Upper lobe of left lung (tissue), 4 donors: ENCODE measurements around the gene NATD1.

Experiments used
- POLR2A ChIP-seq, 4 donors: fragments of 450-650 bp; IDR thresholded peaks; one replicate each; pipeline ENCODE4 v1.5.1; 2016 to 2017; ENCODE audit warnings: antibody characterized with exemption in 4 of 4, mild to moderate bottlenecking in 2 of 4
- TF ChIP-seq, protein P1 (sequence below), 6 experiments: fragments of 450-650 bp in 4 of 6; fragments of 200-600 bp in 2 of 6; sonication (generic) in 2 of 6; IDR thresholded peaks; one replicate each; pipeline ENCODE4 v1.5.1; 2016 to 2019; ENCODE audit warnings: antibody characterized with exemption in 6 of 6

DNA sequence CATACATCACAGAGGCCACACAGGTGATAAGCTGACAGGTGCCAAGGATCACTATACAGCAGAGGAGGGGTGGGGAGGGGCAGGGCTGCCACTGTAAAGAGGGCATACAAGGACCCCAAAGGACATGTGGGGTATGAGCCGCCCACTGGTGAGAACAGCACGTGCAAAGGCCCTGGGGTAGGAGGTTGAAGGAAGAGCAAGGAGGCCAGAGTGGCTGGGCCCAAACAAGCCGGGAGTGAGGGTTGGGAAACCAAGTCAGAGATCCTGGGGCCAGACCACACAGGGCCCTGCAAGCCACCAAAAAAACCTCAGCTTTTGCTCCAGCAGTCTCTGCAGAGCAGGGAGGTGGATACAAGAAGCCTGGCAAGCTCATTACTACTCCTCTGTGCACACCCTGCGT is 6.5 kb downstream of the NATD1 start:
- TF ChIP-seq, protein P1, sequence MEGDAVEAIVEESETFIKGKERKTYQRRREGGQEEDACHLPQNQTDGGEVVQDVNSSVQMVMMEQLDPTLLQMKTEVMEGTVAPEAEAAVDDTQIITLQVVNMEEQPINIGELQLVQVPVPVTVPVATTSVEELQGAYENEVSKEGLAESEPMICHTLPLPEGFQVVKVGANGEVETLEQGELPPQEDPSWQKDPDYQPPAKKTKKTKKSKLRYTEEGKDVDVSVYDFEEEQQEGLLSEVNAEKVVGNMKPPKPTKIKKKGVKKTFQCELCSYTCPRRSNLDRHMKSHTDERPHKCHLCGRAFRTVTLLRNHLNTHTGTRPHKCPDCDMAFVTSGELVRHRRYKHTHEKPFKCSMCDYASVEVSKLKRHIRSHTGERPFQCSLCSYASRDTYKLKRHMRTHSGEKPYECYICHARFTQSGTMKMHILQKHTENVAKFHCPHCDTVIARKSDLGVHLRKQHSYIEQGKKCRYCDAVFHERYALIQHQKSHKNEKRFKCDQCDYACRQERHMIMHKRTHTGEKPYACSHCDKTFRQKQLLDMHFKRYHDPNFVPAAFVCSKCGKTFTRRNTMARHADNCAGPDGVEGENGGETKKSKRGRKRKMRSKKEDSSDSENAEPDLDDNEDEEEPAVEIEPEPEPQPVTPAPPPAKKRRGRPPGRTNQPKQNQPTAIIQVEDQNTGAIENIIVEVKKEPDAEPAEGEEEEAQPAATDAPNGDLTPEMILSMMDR (IDR thresholded peaks at IDR 0.05), result no peak
- no peak for TF ChIP-seq POLR2A (IDR thresholded peaks at IDR 0.05)
